ENCODE measurements around the gene APBB1.
"Not testable (repeated sequence)": the region's sequence is repeated elsewhere in the genome, so short reads cannot be mapped to it uniquely, and the experiment has no call there.

The APBB1 gene

DNA sequence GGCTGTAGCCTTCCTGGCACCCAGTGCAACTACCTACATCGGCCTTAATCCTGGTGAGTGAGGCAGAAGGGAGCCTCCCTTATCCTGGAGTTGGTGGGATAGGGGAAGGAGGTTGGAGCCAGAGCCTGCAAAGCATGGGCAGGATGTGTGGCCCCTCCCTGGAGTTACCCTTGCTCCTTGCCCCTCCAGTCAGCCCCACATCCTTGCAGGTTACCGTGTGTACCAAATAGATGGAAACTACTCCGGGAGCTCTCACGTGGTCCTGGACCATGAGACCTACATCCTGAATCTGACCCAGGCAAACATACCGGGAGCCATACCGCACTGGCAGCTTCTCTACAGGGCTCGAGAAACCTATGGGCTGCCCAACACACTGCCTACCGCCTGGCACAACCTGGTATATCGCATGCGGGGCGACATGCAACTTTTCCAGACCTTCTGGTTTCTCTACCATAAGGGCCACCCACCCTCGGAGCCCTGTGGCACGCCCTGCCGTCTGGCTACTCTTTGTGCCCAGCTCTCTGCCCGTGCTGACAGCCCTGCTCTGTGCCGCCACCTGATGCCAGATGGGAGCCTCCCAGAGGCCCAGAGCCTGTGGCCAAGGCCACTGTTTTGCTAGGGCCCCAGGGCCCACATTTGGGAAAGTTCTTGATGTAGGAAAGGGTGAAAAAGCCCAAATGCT, 24.8 kb downstream of the APBB1 start:
- TF ChIP-seq CTBP1 (IDR thresholded peaks at IDR 0.05; ENCODE audit: borderline replicate concordance) (no peak), TARDBP (IDR thresholded peaks at IDR 0.05) (no peak), FOXM1 (IDR thresholded peaks at IDR 0.05; ENCODE audit: borderline replicate concordance) (no peak), BHLHE40 (IDR thresholded peaks at IDR 0.05; ENCODE audit: borderline replicate concordance) (no peak), ARNT (IDR thresholded peaks at IDR 0.05) (no peak), ELF4 (IDR thresholded peaks at IDR 0.05) (no peak), L3MBTL2 (conservative IDR thresholded peaks at IDR 0.05) (no peak), ZNF384 (IDR thresholded peaks at IDR 0.05) (no peak)
- CTCF ChIA-PET: no interaction called here
- no peak for DNase-seq (ENCODE audit: extremely low spot score)
- POLR2A ChIA-PET: interaction anchor here (1.9 kb wide), 1 partner anchor 25 kb away, joined by 9 read pairs; the partner anchor contains the start of gene APBB1

GRCh38 chr11:6392251-6392650, 26.6 kb downstream of the APBB1 start:
- POLR2A ChIA-PET: interaction anchor here (1.9 kb wide), 1 partner anchor 27 kb away, joined by 9 read pairs; the partner anchor contains the start of gene APBB1
- CTCF ChIA-PET; DNase-seq (ENCODE audit: extremely low spot score): not testable (repeated sequence)
- 0 out of 2 replicates have a peak, but pooled peaks have one; percentile 30 for TF ChIP-seq ZNF384 (IDR thresholded peaks at IDR 0.05)

DNA sequence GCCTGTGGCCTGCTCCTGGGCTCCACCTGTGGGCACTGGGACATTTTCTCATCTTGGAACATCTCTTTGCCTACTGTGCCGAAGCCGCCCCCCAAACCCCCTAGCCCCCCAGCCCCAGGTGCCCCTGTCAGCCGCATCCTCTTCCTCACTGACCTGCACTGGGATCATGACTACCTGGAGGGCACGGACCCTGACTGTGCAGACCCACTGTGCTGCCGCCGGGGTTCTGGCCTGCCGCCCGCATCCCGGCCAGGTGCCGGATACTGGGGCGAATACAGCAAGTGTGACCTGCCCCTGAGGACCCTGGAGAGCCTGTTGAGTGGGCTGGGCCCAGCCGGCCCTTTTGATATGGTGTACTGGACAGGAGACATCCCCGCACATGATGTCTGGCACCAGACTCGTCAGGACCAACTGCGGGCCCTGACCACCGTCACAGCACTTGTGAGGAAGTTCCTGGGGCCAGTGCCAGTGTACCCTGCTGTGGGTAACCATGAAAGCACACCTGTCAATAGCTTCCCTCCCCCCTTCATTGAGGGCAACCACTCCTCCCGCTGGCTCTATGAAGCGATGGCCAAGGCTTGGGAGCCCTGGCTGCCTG, 27.3 kb downstream of the APBB1 start:
- ChIA-PET CTCF (interaction anchor here (2.0 kb wide), 1 partner anchor 12 kb away, joined by 6 read pairs; no protein-coding TSS in a partner anchor), POLR2A (interaction anchor here (2.8 kb wide), 1 partner anchor 28 kb away, joined by 28 read pairs; the partner anchor contains the start of gene APBB1)
- DNase-seq (ENCODE audit: extremely low spot score): no peak
- TF ChIP-seq BHLHE40 (IDR thresholded peaks at IDR 0.05; ENCODE audit: borderline replicate concordance) (no peak), HDGF (IDR thresholded peaks at IDR 0.05; ENCODE audit: borderline replicate concordance) (no peak), CTBP1 (IDR thresholded peaks at IDR 0.05; ENCODE audit: borderline replicate concordance) (no peak), FOXM1 (IDR thresholded peaks at IDR 0.05; ENCODE audit: borderline replicate concordance) (no peak), FOXK2 (IDR thresholded peaks at IDR 0.05) (no peak), LEF1 (IDR thresholded peaks at IDR 0.05; ENCODE audit: borderline replicate concordance) (no peak), ELF4 (IDR thresholded peaks at IDR 0.05) (no peak), SUZ12 (IDR thresholded peaks at IDR 0.05) (no peak), TARDBP (IDR thresholded peaks at IDR 0.05) (no peak), ZNF384 (IDR thresholded peaks at IDR 0.05) (no peak), SP1 (IDR thresholded peaks at IDR 0.05) (no peak)

GRCh38 chr11:6390718-6391469, 28.0 kb downstream of the APBB1 start:
- CTCF ChIA-PET: interaction anchor here (1.2 to 2.0 kb wide), 2 partner anchors 12 to 53 kb away, joined by 6 to 8 read pairs; no protein-coding TSS in a partner anchor
- POLR2A ChIA-PET: interaction anchor here (1.0 to 2.8 kb wide), 4 partner anchors 11 to 90 kb away, joined by 4 to 28 read pairs (median 4); partner anchors contain the start of genes APBB1, ARFIP2 and TIMM10B
- no peak for DNase-seq (ENCODE audit: extremely low spot score)
- no peak for TF ChIP-seq NFRKB (IDR thresholded peaks at IDR 0.05)
- TF ChIP-seq SP1 (IDR thresholded peaks at IDR 0.05): no peak
- no peak for TF ChIP-seq PKNOX1 (IDR thresholded peaks at IDR 0.05)
- TF ChIP-seq SUZ12 (IDR thresholded peaks at IDR 0.05): no peak
- TF ChIP-seq LEF1 (IDR thresholded peaks at IDR 0.05; ENCODE audit: borderline replicate concordance): no peak
- no peak for TF ChIP-seq ARNT (IDR thresholded peaks at IDR 0.05)
- TF ChIP-seq FOXM1 (IDR thresholded peaks at IDR 0.05; ENCODE audit: borderline replicate concordance): no peak

DNA sequence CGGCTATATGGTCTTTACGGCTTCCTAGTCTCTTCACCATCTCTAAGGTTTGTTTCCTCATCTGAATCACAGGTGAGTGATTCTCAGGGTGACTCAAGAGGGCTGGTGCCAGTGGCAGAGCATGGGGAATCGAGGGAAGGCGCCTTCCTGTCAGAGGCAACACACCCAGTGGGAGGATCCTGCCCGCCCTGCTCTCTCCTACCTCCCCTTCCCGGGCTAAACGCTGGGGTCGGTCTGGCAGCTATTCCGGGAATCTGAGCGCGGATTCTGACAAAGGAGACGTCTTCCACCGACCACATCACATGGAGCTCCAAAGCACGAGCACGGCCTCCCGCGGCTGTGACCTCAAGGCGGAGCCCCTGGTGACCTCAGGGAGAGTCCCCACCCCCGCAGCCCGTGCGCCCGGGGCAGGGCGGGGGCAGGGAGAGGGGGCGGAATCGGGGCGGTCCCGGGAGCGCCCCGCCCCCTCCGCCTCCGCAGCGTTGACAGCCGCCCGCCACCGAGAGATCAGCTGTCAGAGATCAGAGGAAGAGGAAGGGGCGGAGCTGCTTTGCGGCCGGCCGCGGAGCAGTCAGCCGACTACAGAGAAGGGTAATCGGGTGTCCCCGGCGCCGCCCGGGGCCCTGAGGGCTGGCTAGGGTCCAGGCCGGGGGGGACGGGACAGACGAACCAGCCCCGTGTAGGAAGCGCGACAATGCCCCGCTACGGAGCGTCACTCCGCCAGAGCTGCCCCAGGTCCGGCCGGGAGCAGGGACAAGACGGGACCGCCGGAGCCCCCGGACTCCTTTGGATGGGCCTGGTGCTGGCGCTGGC, 28.8 kb downstream of the APBB1 start, which contains the start of gene SMPD1:
Gene SMPD1 (plus strand): TSS at position 570 of the 813 bp plus-strand sequence. CDS start 125 bp downstream, at position 695.
- DNase-seq (ENCODE audit: extremely low spot score): peak; percentile 91
- ChIA-PET POLR2A (interaction anchor here (0.6 to 2.8 kb wide), 10 partner anchors 10 to 91 kb away, joined by 3 to 28 read pairs (median 4); partner anchors contain the start of genes APBB1, ARFIP2 and TIMM10B), CTCF (interaction anchor here (0.7 to 2.0 kb wide), 3 partner anchors 11 to 85 kb away, joined by 4 to 8 read pairs (median 6); no protein-coding TSS in a partner anchor)
- TF ChIP-seq FOXA1 (IDR thresholded peaks at IDR 0.05) (no peak), PKNOX1 (IDR thresholded peaks at IDR 0.05) (peak; percentile 82), SP1 (IDR thresholded peaks at IDR 0.05) (peak; percentile 66), LEF1 (IDR thresholded peaks at IDR 0.05; ENCODE audit: borderline replicate concordance) (no peak), L3MBTL2 (conservative IDR thresholded peaks at IDR 0.05) (peak; percentile 31; the same call in 1 of the 2 replicates)

DNA sequence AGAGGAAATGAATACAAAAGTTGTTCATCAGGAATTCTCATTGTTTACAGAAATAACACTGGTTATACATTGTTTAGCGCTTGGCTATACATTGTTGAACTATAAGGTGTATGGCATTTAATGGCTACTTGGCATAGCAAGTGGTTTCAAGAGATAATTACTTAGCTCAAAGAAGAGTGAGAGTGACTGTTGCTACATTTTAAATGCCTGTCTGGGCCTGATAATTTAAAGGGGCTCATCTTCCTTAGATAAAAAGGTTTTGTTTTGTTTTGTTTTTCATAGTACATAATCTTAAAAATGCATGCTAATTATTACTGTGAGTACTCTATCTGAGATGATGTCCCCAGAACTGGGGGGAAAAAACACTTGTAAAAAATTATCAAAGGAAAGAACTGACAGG, 30.1 kb downstream of the APBB1 start:
- TF ChIP-seq FOXK2 (IDR thresholded peaks at IDR 0.05) (no peak), SP1 (IDR thresholded peaks at IDR 0.05) (no peak), FOXM1 (IDR thresholded peaks at IDR 0.05; ENCODE audit: borderline replicate concordance) (no peak)
- no peak for DNase-seq (ENCODE audit: extremely low spot score)
- ChIA-PET POLR2A (interaction anchor here (1.0 to 2.8 kb wide), 3 partner anchors 10 to 31 kb away, joined by 3 to 28 read pairs (median 7); partner anchors contain the start of gene APBB1), CTCF (interaction anchor here (1.2 kb wide), 1 partner anchor 26 kb away, joined by 5 read pairs; no protein-coding TSS in a partner anchor)
